Keratinocyte (primary cell): ENCODE measurements around the gene AKAP6.

Experiments
- EZH2 ChIP-seq: IDR thresholded peaks from one replicate; pipeline ENCODE4 v1.6.1; 2012; ENCODE audit warnings: inconsistent platforms, mild to moderate bottlenecking, low read length, moderate library complexity
- TF ChIP-seq, protein P1 (sequence below), 3 experiments: IDR thresholded peaks in 1 of 3; conservative IDR thresholded peaks in 1 of 3; optimal IDR thresholded peaks in 1 of 3; 2 replicates in 2 of 3; 3 replicates in 1 of 3; pipeline versions ENCODE3 to v1.5.1; 2011; ENCODE audit warnings: low read length in 3 of 3, mild to moderate bottlenecking in 3 of 3, moderate library complexity in 2 of 3, control low read depth in 1 of 3, inconsistent platforms in 1 of 3; ENCODE audit not compliant: insufficient read depth in 2 of 3; ENCODE audit errors: extremely low read depth in 1 of 3

DNA sequence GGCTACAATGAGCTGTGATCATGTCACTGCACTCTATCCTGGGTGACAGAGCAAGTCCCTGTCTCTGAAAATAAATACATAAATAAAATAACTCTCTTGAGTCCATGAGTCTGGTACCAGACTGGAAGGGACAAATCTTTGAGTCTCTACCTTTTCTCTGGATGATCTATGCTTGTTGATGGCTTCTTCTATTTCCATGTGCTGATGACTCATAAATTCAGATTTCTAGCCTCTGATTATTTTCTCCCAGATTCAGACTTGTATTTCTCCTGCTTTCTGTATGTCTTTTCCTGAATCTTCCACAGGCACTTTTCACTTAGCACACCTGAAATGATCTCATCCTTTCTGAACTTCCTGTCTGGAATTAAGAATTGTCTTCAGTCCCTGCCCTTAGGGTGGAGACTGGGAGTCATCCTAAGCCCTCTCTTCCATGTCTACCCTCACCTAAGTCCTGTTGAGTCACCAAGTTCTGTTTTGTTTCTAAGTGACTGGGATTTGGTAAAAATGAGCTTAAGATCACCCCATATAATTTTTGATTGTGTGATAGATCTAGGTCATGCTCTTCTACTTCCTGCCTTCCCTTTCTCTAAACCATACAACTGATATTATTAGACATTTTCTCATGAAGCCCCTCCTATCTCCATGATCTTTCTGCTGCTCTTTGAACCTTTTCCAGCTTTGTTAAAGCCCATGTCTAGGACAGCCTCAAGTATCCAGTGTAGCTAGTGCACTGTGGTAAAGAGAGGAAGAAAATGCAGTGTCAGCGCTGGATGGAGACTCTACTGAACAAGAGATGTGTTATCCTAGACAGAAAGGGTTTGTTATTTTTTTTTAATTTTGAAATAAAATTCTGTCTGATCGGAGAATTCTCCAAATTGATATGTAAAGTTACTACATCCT lies 13.1 kb downstream of the AKAP6 start:
- TF ChIP-seq, protein P1, sequence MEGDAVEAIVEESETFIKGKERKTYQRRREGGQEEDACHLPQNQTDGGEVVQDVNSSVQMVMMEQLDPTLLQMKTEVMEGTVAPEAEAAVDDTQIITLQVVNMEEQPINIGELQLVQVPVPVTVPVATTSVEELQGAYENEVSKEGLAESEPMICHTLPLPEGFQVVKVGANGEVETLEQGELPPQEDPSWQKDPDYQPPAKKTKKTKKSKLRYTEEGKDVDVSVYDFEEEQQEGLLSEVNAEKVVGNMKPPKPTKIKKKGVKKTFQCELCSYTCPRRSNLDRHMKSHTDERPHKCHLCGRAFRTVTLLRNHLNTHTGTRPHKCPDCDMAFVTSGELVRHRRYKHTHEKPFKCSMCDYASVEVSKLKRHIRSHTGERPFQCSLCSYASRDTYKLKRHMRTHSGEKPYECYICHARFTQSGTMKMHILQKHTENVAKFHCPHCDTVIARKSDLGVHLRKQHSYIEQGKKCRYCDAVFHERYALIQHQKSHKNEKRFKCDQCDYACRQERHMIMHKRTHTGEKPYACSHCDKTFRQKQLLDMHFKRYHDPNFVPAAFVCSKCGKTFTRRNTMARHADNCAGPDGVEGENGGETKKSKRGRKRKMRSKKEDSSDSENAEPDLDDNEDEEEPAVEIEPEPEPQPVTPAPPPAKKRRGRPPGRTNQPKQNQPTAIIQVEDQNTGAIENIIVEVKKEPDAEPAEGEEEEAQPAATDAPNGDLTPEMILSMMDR (optimal IDR thresholded peaks at IDR 0.05 in 1 of 3, IDR thresholded peaks at IDR 0.05 in 1 of 3, conservative IDR thresholded peaks at IDR 0.05 in 1 of 3; ENCODE audit: extremely low read depth in 1 of 3, insufficient read depth in 2 of 3, low read length in 3 of 3), result no peak
- TF ChIP-seq EZH2, result no peak
